ENCODE results near the gene RASGEF1B.

The RASGEF1B gene

DNA sequence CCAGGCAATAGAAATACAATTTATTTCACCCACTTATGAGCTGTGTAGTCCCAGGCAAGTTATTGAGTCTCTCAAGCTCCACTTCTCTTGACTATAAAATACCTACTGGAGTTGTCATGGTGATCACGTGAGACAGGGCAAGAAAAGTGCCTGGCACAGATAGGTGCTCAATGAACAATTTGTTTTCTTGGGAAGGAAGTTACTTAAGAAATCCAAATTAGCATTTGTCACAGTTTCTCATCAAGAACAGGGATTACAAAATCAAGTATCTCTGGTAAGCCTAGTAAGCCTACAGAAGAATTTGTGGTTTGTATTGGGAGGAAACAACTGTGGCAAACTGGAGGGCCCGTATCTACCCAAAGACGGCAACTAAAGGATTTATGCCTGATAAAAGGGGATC lies 37.5 kb upstream of the RASGEF1B start:
- Histone ChIP-seq H3K9me3 (ENCODE audit: control insufficient read depth in 2 of 2, low read length in 2 of 2) (no peaks in the 10 kb centered on the region), H3K36me3 (ENCODE audit: control insufficient read depth in 2 of 2, insufficient read depth in 2 of 2, low read length in 2 of 2) (no peaks in the 10 kb centered on the region), H3K27ac (ENCODE audit: low read depth in 2 of 2, low read length in 2 of 2) (no peak overlapping the region), H3K27me3 (ENCODE audit: control insufficient read depth in 2 of 2, insufficient read depth in 2 of 2, low read length in 2 of 2) (no peaks in the 10 kb centered on the region), H3K4me3 (ENCODE audit: low read length in 2 of 2) (no peak overlapping the region), H3K9ac (ENCODE audit: low read depth in 1 of 2, low read length in 2 of 2) (no peak overlapping the region), H3K4me1 (ENCODE audit: control insufficient read depth in 2 of 2, insufficient read depth in 2 of 2, low read length in 2 of 2) (peaks cover 4 to 10% of the 10 kb centered on the region in 2 donors)

DNA sequence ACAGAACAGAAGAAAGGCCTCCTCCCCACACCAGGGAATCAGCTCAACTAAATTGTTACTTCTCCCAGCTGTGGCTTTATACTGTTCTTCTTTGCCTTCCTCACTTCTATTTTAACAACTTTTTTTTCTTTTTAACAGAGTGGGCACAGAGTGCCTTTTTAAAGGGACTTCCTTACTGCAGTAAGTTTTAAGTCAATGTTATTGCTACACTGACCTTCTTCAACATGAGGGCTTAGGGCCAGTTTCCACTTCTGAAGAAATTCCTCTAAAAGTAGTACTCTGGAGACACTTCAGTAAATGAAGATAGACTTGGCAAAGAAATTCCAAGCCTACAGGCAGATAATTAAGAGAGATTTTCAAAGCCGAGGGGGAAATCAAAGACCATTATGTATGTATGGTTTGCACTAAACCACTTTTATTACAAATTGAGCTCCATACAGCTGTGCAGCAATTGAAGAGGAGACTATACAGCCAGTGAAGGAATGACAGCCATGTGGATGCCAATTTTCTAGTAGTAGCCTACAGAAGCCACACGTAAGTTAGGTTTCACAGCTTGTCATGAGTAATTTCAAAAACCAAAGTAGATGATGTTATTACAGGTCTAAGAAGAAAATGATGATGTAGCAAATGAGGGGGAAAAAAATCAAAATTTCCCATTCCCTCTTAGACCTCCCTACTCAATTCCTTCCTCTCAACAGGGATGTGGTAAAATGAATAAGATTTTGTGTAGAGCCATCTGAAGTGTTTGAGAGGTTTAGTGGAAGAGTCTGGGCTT lies 36.9 kb upstream of the RASGEF1B start:
- H3K27me3 ChIP-seq (ENCODE audit: control insufficient read depth in 2 of 2, insufficient read depth in 2 of 2, low read length in 2 of 2), result no peaks in the 10 kb centered on the region
- H3K36me3 ChIP-seq (ENCODE audit: control insufficient read depth in 2 of 2, insufficient read depth in 2 of 2, low read length in 2 of 2), result no peaks in the 10 kb centered on the region
- no peak overlapping the region for H3K27ac ChIP-seq (ENCODE audit: low read depth in 2 of 2, low read length in 2 of 2)
- H3K4me3 ChIP-seq (ENCODE audit: low read length in 2 of 2), result no peak overlapping the region
- no peaks in the 10 kb centered on the region for H3K9me3 ChIP-seq (ENCODE audit: control insufficient read depth in 2 of 2, low read length in 2 of 2)
- H3K4me1 ChIP-seq (ENCODE audit: control insufficient read depth in 2 of 2, insufficient read depth in 2 of 2, low read length in 2 of 2), result peaks cover 4 to 10% of the 10 kb centered on the region in 2 donors
- H3K9ac ChIP-seq (ENCODE audit: low read depth in 1 of 2, low read length in 2 of 2), result no peak overlapping the region

DNA sequence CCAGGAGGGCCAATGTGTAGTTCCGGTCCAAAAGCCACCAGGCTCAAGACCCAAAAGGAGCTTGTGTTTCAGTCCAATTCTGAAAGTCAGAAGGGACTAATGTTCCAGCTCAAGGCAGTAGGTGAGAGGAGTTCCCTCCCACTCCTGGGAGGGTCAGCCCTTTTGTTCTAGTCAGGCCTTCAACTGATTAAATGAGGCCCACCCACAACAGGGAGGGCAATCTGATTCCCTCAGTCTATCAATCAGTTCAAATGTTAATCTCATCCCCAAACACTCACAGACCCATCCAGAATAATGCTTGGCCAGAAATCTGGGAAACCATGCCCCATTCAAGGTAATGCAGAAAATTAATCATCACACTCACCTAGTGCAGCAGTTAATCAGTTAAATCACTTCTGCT lies 35.8 kb upstream of the RASGEF1B start:
- peaks cover 4 to 10% of the 10 kb centered on the region in 2 donors for H3K4me1 ChIP-seq (ENCODE audit: control insufficient read depth in 2 of 2, insufficient read depth in 2 of 2, low read length in 2 of 2)
- H3K36me3 ChIP-seq (ENCODE audit: control insufficient read depth in 2 of 2, insufficient read depth in 2 of 2, low read length in 2 of 2), result no peaks in the 10 kb centered on the region
- no peak overlapping the region for H3K27ac ChIP-seq (ENCODE audit: low read depth in 2 of 2, low read length in 2 of 2)
- no peak overlapping the region for H3K9ac ChIP-seq (ENCODE audit: low read depth in 1 of 2, low read length in 2 of 2)
- H3K27me3 ChIP-seq (ENCODE audit: control insufficient read depth in 2 of 2, insufficient read depth in 2 of 2, low read length in 2 of 2), result no peaks in the 10 kb centered on the region
- no peak overlapping the region for H3K4me3 ChIP-seq (ENCODE audit: low read length in 2 of 2)
- H3K9me3 ChIP-seq (ENCODE audit: control insufficient read depth in 2 of 2, low read length in 2 of 2), result no peaks in the 10 kb centered on the region

DNA sequence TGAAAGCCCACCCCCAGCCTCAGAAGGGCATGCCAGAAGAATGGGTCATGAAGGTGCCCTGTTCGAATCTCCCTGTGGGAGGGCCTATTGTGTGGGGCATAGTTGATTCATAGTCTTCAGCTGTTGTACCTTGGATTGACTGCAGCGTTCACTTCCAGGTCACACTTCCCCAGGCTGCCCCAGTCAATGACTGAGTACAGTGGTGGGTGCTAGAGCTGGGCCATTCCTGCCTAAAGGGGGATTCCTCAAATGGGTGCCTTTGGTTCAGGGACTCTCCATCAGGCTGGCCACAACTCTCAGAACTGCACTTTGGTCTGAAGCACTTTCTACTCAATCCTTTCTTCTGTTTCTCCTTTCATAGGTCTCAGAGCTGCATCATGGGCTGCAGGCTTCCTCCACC lies 35.0 kb upstream of the RASGEF1B start:
- Histone ChIP-seq H3K27ac (ENCODE audit: low read depth in 2 of 2, low read length in 2 of 2) (no peak overlapping the region), H3K27me3 (ENCODE audit: control insufficient read depth in 2 of 2, insufficient read depth in 2 of 2, low read length in 2 of 2) (no peaks in the 10 kb centered on the region)

DNA sequence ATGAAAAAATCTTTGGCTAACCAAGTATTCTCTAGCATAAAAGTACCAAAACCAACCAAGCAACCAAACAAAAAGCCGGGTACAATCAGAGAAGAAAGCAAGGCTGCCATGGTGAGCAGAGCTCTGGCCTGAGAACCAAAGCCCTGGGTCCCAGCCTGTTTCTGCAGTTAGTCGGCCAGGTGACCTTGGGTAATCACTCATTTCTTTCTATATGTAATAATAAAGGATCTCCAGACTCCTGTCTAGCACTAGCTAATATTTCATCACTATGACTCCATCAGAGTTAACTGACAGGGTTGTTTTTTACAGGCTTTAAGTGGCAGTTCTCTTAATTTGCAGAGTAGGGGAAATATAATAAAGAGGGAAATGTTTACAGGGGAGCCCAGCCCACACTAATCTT lies 34.0 kb upstream of the RASGEF1B start:
- peak overlapping the region; percentile 49 to 69 for H3K27ac ChIP-seq (ENCODE audit: low read depth in 2 of 2, low read length in 2 of 2)
- H3K4me3 ChIP-seq (ENCODE audit: low read length in 2 of 2), result no peak overlapping the region
- H3K9ac ChIP-seq (ENCODE audit: low read depth in 1 of 2, low read length in 2 of 2), result peak overlapping the region in 1 of 2 donors; percentile 37
- H3K9me3 ChIP-seq (ENCODE audit: control insufficient read depth in 2 of 2, low read length in 2 of 2), result no peaks in the 10 kb centered on the region
- H3K36me3 ChIP-seq (ENCODE audit: control insufficient read depth in 2 of 2, insufficient read depth in 2 of 2, low read length in 2 of 2), result no peaks in the 10 kb centered on the region
- no peaks in the 10 kb centered on the region for H3K27me3 ChIP-seq (ENCODE audit: control insufficient read depth in 2 of 2, insufficient read depth in 2 of 2, low read length in 2 of 2)
- peaks cover 4 to 10% of the 10 kb centered on the region in 2 donors for H3K4me1 ChIP-seq (ENCODE audit: control insufficient read depth in 2 of 2, insufficient read depth in 2 of 2, low read length in 2 of 2)

More for the DNA sequence above, 35.0 kb upstream of the RASGEF1B start:
- peaks cover 4 to 10% of the 10 kb centered on the region in 2 donors for H3K4me1 ChIP-seq (ENCODE audit: control insufficient read depth in 2 of 2, insufficient read depth in 2 of 2, low read length in 2 of 2)
- H3K9ac ChIP-seq (ENCODE audit: low read depth in 1 of 2, low read length in 2 of 2), result no peak overlapping the region
- H3K4me3 ChIP-seq (ENCODE audit: low read length in 2 of 2), result no peak overlapping the region
- H3K36me3 ChIP-seq (ENCODE audit: control insufficient read depth in 2 of 2, insufficient read depth in 2 of 2, low read length in 2 of 2), result no peaks in the 10 kb centered on the region
- no peaks in the 10 kb centered on the region for H3K9me3 ChIP-seq (ENCODE audit: control insufficient read depth in 2 of 2, low read length in 2 of 2)

DNA sequence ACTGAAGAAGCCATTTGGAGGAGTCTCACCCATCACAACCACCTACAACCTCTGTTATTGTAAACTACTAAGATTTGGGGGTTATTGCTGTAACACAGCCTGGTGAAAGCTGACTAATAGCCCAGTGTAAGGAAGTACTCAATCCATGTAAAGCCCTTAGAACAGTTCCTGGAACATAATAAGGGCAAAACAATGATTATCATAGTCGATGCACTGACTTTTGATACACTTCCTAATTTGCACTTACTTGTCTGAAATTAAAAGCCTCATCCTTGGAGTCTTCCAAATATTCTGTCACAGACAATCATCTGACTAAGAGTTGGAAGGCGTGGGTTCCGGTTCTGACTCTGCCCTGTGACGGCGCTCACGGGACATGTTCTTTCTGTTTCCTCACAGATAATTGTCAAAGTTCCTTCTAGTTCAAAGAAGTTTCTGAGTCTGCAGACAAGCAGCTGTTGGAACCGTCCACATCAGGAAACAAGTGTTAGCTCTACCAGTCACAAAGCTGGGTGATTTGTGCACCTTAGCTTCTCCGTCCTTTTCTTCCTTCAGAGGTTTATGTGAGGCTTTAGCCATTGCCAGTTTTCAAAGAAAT lies 33.4 kb upstream of the RASGEF1B start:
- Histone ChIP-seq H3K9ac (ENCODE audit: low read depth in 1 of 2, low read length in 2 of 2) (peak overlapping the region in 1 of 2 donors; percentile 37), H3K36me3 (ENCODE audit: control insufficient read depth in 2 of 2, insufficient read depth in 2 of 2, low read length in 2 of 2) (no peaks in the 10 kb centered on the region), H3K4me3 (ENCODE audit: low read length in 2 of 2) (no peak overlapping the region), H3K4me1 (ENCODE audit: control insufficient read depth in 2 of 2, insufficient read depth in 2 of 2, low read length in 2 of 2) (peaks cover 4 to 10% of the 10 kb centered on the region in 2 donors), H3K27me3 (ENCODE audit: control insufficient read depth in 2 of 2, insufficient read depth in 2 of 2, low read length in 2 of 2) (no peaks in the 10 kb centered on the region), H3K27ac (ENCODE audit: low read depth in 2 of 2, low read length in 2 of 2) (peak overlapping the region; percentile 49 to 71), H3K9me3 (ENCODE audit: control insufficient read depth in 2 of 2, low read length in 2 of 2) (no peaks in the 10 kb centered on the region)

DNA sequence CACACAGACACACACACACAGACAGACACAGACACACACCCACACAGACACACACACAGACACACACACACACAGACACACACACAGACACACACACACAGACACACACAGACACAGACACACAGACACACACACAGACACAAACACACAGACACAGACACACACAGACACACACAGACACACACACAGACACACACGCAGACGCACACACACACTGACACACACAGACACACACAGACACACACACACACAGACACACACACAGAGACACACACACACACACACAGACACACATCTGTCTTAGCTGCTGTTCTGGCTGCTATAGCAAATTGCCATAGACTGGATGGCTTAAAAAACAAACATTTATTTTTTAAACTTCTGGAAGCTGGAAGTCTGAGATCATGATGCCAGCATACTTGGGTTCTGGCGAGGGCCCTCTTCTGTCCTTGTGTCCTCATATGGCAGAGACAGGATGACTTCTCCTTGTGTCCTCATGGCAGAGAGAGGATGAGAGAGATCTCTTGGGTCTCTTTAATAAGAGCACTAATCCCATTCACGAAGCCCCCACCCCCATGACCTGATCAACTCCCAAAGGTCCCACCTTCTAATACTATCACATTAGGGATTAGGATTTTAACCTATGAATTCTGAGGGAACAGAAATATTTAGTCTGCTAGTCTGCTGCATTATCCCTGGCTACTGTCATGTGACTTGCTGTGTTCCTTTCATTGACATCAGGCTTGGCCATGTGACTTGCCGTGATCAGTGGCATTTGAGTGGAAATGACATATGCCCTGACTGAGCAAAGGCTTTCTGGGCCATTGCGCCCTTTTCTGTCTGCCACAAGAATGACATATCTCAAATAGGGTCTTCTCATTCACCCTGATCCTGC lies 32.7 kb upstream of the RASGEF1B start:
- no peaks in the 10 kb centered on the region for H3K9me3 ChIP-seq (ENCODE audit: control insufficient read depth in 2 of 2, low read length in 2 of 2)
- H3K4me1 ChIP-seq (ENCODE audit: control insufficient read depth in 2 of 2, insufficient read depth in 2 of 2, low read length in 2 of 2), result peaks cover 4 to 13% of the 10 kb centered on the region in 2 donors
- H3K9ac ChIP-seq (ENCODE audit: low read depth in 1 of 2, low read length in 2 of 2), result peak overlapping the region in 1 of 2 donors; percentile 7
- peak overlapping the region; percentile 44 to 71 for H3K27ac ChIP-seq (ENCODE audit: low read depth in 2 of 2, low read length in 2 of 2)
- H3K36me3 ChIP-seq (ENCODE audit: control insufficient read depth in 2 of 2, insufficient read depth in 2 of 2, low read length in 2 of 2), result no peaks in the 10 kb centered on the region
- H3K27me3 ChIP-seq (ENCODE audit: control insufficient read depth in 2 of 2, insufficient read depth in 2 of 2, low read length in 2 of 2), result no peaks in the 10 kb centered on the region
- no peak overlapping the region for H3K4me3 ChIP-seq (ENCODE audit: low read length in 2 of 2)

DNA sequence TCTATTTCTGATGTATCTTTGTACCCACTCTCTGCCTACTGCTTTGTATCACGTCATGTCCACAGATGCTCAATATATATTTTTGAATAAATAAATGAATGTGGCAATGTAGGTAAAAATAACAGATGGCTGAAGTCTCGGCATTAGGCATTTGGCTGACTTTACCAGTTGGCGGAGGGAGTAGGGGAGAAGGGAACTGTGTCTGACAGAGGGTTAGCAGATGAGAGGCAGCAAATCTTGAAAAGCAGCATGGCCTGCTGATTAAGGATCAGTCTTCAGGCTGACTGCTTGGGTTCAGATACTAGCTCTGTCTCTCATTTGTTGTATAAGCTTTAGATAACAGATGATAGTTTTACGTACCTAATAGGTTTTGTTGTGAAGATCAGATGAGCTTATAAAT lies 31.9 kb upstream of the RASGEF1B start:
- H3K4me3 ChIP-seq (ENCODE audit: low read length in 2 of 2), result no peak overlapping the region
- H3K4me1 ChIP-seq (ENCODE audit: control insufficient read depth in 2 of 2, insufficient read depth in 2 of 2, low read length in 2 of 2), result peaks cover 4 to 13% of the 10 kb centered on the region in 2 donors
- H3K9ac ChIP-seq (ENCODE audit: low read depth in 1 of 2, low read length in 2 of 2), result no peak overlapping the region
- no peaks in the 10 kb centered on the region for H3K27me3 ChIP-seq (ENCODE audit: control insufficient read depth in 2 of 2, insufficient read depth in 2 of 2, low read length in 2 of 2)
- no peaks in the 10 kb centered on the region for H3K36me3 ChIP-seq (ENCODE audit: control insufficient read depth in 2 of 2, insufficient read depth in 2 of 2, low read length in 2 of 2)
- no peaks in the 10 kb centered on the region for H3K9me3 ChIP-seq (ENCODE audit: control insufficient read depth in 2 of 2, low read length in 2 of 2)
- no peak overlapping the region for H3K27ac ChIP-seq (ENCODE audit: low read depth in 2 of 2, low read length in 2 of 2)

DNA sequence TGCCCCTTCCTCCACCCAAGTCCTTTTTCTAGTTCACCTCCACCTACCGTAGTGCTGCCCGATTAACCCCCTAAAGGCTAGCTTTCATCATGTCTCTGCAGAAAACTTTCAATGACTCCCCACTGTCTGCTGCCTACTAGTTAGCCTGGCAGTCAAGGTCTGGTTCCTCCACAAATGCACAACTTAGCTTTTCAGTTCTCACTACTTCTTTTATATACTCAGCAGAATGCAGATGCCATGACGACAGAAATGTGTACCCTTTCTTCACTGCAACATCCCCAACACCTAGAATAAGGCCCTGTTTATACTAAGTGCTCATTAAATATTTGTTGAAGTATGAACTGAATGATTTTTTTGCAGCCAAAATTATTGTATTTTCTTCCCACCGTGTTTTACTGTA lies 30.9 kb upstream of the RASGEF1B start:
- H3K36me3 ChIP-seq (ENCODE audit: control insufficient read depth in 2 of 2, insufficient read depth in 2 of 2, low read length in 2 of 2), result no peaks in the 10 kb centered on the region
- H3K27ac ChIP-seq (ENCODE audit: low read depth in 2 of 2, low read length in 2 of 2), result no peak overlapping the region
- H3K9me3 ChIP-seq (ENCODE audit: control insufficient read depth in 2 of 2, low read length in 2 of 2), result no peaks in the 10 kb centered on the region
- no peak overlapping the region for H3K9ac ChIP-seq (ENCODE audit: low read depth in 1 of 2, low read length in 2 of 2)
- peaks cover 4 to 13% of the 10 kb centered on the region in 2 donors for H3K4me1 ChIP-seq (ENCODE audit: control insufficient read depth in 2 of 2, insufficient read depth in 2 of 2, low read length in 2 of 2)
- H3K27me3 ChIP-seq (ENCODE audit: control insufficient read depth in 2 of 2, insufficient read depth in 2 of 2, low read length in 2 of 2), result no peaks in the 10 kb centered on the region
- H3K4me3 ChIP-seq (ENCODE audit: low read length in 2 of 2), result no peak overlapping the region

DNA sequence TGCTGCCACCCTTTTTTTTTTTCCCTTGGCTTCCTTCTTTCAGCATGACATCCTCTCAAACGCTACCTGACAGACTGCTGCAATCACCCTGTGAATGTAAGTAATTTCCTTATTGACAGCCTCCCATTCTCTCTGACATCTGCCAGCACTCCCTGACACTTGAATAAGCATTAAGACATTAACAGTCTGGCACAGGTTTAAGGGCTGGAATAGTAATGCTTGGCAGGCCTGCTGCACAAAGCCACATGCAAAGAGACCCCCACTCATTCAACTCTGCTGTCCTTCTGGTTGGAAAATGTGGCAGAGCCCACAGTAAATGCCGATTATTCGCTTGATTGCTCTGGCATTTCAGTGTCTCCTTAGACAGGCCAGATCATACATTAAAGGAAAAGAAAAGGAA lies 28.1 kb upstream of the RASGEF1B start:
- no peak overlapping the region for H3K27ac ChIP-seq (ENCODE audit: low read depth in 2 of 2, low read length in 2 of 2)
- H3K4me3 ChIP-seq (ENCODE audit: low read length in 2 of 2), result no peak overlapping the region
- H3K9ac ChIP-seq (ENCODE audit: low read depth in 1 of 2, low read length in 2 of 2), result no peak overlapping the region
- H3K4me1 ChIP-seq (ENCODE audit: control insufficient read depth in 2 of 2, insufficient read depth in 2 of 2, low read length in 2 of 2), result peaks cover 0 to 6% of the 10 kb centered on the region in 2 donors
- H3K9me3 ChIP-seq (ENCODE audit: control insufficient read depth in 2 of 2, low read length in 2 of 2), result no peaks in the 10 kb centered on the region
- H3K27me3 ChIP-seq (ENCODE audit: control insufficient read depth in 2 of 2, insufficient read depth in 2 of 2, low read length in 2 of 2), result no peaks in the 10 kb centered on the region
- H3K36me3 ChIP-seq (ENCODE audit: control insufficient read depth in 2 of 2, insufficient read depth in 2 of 2, low read length in 2 of 2), result no peaks in the 10 kb centered on the region

Measured in mucosa of rectum (tissue), 2 donors.